ENCODE measurements around the gene FITM2.

Gene FITM2

DNA sequence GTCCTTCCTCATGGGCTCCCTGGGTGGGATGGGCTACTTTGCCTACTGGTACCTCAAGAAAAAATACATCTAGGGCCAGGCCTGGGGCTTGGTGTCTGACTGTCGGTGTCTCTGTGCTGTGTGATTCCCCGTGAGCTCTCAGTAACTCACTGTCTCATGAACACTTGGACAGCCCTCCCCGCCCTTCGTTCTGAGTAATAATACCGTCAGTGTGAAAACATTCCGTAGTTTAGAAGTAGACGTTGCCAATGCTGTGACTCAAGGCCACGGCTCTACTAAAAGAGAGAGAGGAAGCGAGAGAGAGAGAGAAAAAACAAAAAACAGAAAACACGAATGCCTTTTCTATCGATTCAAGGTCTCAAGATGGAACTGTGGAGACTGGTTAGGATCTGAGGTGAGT lies 31.8 kb downstream of the FITM2 start:
- DNase-seq: peak; percentile 71

DNA sequence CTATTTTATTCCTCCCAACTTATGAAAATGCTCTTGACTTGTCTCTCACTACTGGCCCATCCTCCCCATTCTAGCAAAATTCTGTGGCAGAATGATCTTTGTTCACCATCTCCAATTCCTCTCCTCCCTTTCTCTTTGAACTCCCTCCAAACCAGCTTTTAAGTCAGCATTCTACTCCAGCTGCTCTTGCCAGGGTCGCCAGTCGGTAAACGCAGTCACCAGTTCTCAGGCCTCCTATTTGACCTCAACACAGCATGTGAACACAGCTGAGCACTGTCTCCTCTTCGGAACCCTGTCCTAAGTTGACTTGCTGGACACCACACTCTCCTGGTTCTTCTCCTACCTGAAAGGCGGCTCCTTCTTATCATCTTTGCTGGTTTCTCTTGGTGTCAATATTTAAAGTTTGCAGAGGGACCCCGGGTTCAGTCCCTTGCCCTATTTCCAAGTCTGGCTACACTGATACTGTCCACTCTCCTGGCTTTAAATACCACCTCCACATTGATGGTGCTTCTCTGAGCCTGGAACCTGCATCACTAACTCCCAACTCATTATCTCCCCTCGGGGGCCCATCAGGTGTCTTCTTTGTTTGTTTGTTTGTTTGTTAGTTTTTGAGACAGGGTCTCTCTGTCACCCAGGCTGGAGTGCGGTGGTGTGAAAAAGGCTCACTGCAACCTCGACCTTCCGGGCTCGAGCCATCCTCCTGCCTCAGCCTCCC lies 36.5 kb downstream of the FITM2 start:
- DNase-seq: no peak

DNA sequence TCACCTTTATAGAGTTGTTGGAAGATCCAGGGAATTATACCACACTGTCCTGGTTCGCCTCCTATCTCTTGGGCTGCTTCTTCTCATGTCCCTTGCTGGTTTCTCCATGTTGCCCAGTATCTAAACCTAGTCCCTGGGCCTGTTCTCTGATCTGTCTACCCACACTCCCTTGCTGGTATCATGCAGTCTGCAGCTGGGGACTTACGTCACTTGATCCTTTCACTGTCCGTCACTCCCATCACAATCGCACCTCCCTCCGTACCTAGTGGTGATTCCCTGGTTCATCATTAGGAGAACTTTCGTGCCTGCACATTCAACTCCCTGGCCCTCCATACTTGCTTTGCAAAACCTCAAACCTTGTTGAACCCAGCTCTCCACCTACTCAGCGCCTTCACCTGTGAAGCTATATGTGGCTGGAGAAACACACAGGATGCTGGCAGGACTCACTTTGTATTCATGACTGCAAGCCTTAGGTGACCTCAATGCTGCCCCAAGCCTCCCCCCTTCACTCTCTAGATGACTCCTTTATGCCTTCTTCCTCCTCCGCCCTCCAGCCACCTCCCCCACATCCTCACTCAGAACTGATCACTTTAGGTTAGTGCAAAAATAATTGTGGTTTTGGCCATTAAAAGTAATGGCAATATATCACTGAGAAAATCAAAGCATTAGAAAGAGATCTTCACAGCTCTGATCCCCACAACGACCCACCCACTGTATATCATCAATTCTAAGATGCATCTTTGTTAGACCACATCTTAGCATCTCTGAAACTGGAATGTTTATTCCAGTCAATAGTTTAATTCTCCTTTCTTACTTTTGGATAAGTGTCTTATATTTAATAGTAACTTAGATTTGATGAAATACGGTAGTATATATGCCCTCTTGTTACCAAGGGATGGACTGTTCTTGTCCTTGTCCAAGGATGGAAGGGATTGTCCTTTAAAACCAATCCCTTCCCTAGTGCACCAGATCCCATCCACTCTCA lies 37.5 kb downstream of the FITM2 start:
- DNase-seq: no peak

DNA sequence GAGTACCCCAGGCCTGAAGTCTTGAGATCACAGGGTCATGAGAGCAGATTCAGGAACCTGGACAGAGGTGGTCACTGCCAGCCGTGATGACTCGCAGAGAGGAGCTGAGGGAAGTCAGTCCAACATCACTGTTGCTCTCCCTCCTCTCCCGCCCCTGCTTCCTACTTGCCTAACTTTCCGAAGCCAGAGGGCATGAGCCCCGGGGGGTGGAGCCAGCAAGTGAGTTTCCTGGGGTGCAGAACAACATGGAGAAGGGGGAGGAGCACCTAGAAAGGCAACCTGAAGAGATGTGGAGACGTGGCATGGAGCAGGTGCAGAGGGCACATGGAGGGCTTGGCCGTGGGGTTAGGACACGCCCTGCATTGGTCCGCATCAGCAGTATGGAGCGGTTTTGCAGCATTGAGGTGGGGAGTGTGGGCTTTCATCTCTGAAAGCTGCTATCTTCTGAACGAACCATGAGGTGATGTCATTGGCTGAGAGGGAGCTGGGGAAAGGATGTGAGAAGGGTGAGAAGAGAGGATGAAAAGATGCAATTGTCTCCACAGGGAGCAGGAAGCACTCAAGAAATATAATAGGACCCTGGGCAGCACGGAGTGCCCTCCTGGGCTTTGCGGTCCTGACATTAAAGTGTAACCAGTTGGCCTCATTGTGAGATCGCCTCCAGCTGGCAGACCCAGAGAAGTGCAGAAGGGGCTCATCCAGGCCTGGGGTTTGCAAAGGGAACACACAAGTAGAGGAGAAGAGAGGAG lies 38.9 kb downstream of the FITM2 start:
- no peak for DNase-seq

DNA sequence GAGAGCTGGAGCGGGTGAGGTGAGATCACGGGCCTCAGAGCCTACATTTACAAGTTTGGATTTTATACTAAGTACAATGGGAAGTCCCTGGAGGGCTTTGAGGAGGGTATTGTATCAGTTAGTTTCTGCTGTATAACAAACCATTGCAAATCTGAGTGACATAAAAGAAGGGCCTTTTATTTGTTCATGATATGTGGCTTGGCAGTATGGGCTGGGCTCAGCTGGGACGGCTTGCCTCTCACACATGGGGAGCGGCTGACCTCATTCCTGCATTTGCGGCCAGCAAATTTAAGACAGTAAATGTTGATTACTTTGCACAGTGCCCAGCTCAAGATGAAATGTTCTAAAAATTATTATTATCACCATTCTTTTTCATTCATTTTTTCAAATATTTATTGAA lies 42.2 kb downstream of the FITM2 start:
- no peak for DNase-seq

DNA sequence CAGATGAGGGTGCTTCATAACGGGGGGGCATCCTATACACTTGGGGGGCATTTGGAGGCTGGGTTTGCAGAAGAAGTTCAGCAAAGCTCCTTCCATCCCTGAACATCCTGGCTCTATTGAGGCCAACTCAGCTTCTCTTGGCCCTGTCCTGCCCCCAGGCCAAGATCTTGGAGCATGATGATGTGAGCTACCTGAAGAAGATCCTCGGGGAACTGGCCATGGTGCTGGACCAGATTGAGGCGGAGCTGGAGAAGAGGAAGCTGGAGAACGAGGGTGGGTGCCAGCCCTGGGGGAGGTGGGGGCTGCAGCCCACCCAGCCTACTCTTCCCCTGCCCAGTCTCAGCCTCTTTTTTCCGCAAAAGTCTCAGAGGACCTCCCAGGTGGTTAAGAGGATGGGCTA lies 46.7 kb downstream of the FITM2 start:
- no peak for DNase-seq

DNA sequence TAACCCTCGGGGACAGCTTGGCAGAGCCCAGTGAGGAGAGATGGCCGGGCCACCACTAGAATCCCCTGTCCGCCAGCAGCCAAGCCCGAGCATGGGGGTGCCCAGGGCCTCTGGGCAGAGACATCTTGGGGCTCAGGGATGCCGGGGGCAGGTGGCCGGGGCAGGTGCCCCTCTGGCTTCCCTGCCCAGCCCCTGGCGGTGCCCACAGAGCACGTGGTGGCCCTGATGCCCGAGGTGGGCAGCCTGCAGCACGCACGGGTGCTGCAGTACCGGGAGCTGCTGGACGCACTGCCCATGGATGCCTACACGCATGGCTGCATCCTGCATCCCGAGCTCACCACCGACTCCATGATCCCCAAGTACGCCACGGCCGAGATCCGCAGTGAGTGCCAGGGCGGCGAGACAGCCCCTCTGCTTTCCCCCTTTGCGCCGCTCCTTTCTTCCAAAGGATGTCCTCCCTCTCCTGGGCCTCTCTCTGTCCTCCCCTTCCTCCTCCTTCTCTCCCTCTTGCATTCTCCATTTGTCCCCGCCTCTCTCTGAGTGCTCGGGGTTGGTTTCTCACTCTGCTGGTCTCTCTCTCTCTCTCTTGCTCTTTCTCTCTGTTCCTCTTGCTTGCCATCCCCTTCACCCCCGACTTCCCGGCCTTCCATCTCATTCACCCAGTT lies 52.6 kb downstream of the FITM2 start:
- DNase-seq: no peak

DNA sequence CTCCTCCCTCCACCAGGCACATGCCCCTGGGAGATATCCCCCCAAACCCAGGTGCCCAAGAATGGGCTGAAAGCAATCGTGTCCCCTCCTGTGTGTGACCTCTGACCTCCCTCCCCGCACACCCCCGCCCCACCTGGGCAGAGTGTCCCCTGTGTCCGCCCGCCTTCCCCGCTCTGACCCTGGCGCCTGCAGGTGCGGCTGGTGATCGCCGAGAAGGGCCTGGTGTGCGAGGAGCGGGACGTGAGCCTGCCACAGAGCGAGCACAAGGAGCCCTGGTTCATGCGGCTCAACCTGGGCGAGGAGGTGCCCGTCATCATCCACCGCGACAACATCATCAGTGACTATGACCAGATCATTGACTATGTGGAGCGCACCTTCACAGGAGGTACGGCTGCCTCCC lies 54.0 kb downstream of the FITM2 start:
- DNase-seq: no peak

DNA sequence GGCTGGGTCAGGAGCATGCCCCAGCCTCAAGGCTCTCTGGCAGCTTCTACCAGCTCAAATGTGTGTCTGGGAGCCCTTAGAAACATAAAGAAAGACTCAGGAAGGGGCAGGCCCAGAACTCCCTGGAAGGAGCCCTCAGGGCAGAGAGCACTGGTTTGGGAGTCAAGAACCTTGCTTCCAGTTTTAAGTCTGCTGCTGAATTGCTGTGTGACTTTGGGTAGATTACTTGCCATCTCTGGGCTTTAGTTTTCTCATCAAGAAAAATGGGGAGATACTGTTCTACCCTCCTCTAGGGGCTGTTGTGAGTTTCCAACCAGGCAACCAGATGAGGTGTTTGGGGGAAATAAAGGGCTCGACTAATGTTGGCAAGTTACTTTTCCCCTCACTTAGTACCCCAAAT lies 55.1 kb downstream of the FITM2 start:
- DNase-seq: no peak

DNA sequence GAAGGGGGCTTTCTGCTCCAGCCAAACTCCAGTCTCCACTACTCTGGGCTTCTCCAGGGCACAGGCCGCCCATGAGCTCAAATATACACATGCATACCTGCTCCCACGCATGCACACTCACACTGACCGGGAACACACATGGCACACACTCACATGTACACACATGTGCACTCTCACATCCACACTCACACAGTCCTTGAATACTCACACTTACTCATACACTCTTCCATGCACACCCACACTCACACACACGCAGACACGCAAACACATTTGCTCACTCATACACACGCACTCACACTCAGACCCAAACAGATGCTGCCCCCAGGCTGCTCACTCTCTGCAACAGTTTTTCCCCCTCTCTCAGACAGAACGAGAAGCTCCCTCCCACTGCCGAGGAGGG lies 56.9 kb downstream of the FITM2 start:
- DNase-seq: no peak

DNA sequence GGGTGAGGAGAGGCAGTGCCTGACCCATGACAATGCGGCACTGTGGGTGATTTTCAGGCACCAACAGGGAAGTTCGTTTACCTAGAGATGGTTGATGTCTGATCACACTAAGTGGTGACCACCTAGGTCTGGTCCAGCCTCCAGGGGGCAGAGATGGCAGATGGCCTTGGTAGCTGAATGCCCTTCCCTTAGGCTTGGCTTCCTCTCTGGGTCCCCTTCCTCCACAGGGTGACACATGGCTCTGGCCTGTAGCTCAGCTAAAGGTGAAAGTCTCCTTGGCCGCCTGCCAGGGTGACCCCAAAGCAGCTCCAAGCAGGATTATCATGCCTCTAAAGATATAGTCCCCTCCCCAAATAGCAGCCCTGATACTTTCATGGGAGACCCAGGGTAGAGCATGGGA lies 57.5 kb downstream of the FITM2 start:
- DNase-seq: no peak

All from fibroblast of skin of right quadriceps (primary cell).